MG63 (cell line): ENCODE results near the gene FGR. TPM values are rescaled to one million over a fixed set of nuclear protein-coding genes. Genes with fewer than 3 reads are reported as not detected.

Experiments
- DNase-seq: peaks from one replicate; pipeline ENCODE4 v3.0.0-alpha.2; 2020
- H3K27me3 ChIP-seq: fragments of 250-450 bp; sonication (Bioruptor Pico); 2 replicates; pipeline ENCODE4 v1.5.1; 2020; ENCODE audit warnings: mild to moderate bottlenecking, moderate library complexity
- H3K36me3 ChIP-seq: fragments of 250-450 bp; sonication (Bioruptor Pico); 2 replicates; pipeline ENCODE4 v1.5.1; 2020; ENCODE audit warnings: mild to moderate bottlenecking, moderate library complexity
- H3K4me3 ChIP-seq: fragments of 250-450 bp; sonication (Bioruptor Pico); 2 replicates; pipeline ENCODE4 v1.5.1; 2020; ENCODE audit warnings: mild to moderate bottlenecking, moderate library complexity
- H3K9me3 ChIP-seq: fragments of 250-450 bp; sonication (Bioruptor Pico); 2 replicates; pipeline ENCODE4 v1.5.1; 2020; ENCODE audit warnings: mild to moderate bottlenecking, moderate library complexity
- total RNA-seq: library from RNA; depleted of rRNA; stranded (reverse); fragments of >200 nt; shearing (Covaris generic); gene quantifications from 2 replicates; pipeline ENCODE4 v1.2.3, GENCODE V29; 2014; ENCODE audit warnings: low replicate concordance; rRNA removed

Gene FGR
- total RNA-seq, 1 experiment from 2014 or later, result not detected

- Histone ChIP-seq H3K4me3 (no peak overlapping the region), H3K9me3 (no peaks in the 10 kb centered on the region), H3K27me3 (no peaks in the 10 kb centered on the region), H3K36me3 (peaks cover 14% of the 10 kb centered on the region)
- no peak for DNase-seq
These were observed 72.2 kb downstream of the FGR start for GRCh38 chr1:27562534-27563340.

Other genes starting within 250 kb of the FGR start
- not detected in 2 replicates for gene GPR3, start 242.6 kb downstream of the FGR start, total RNA-seq
- gene WASF2, start 145.0 kb downstream of the FGR start, total RNA-seq, result 13.9 and 15.5 TPM in 2 replicates
- 10.4 and 11.5 TPM in 2 replicates for gene AHDC1, start 31.0 kb downstream of the FGR start, total RNA-seq
- gene IFI6, start 37.0 kb upstream of the FGR start, total RNA-seq, result 62.2 and 66.0 TPM in 2 replicates
- gene FAM76A, start 90.8 kb upstream of the FGR start, total RNA-seq, result 12.0 and 12.1 TPM in 2 replicates
- gene STX12, start 138.0 kb upstream of the FGR start, total RNA-seq, result 18.9 and 24.0 TPM in 2 replicates
- 68.6 and 72.5 TPM in 2 replicates for gene PPP1R8, start 195.6 kb upstream of the FGR start, total RNA-seq
- 8.9 and 9.0 TPM in 2 replicates for gene THEMIS2, start 237.4 kb upstream of the FGR start, total RNA-seq